Activated CD4-positive, alpha-beta T cell treated with anti-CD3 and anti-CD28 coated beads, Interleukin-10, Interleukin-2, amounts not matched to agents 100 ng/mL and 50 ng/mL, durations not matched to agents 16 hours and 8 hours (primary cell): ENCODE measurements around the gene CXCL12.

Experiments
- DNase-seq: peaks from one replicate; pipeline ENCODE4 v3.0.0-alpha.2; 2020

CXCL12 gene

GRCh38 chr10:44361109-44361508 is 23.8 kb downstream of the CXCL12 start:
- no peak for DNase-seq

- no peak for DNase-seq
Observed at GRCh38 chr10:44358080-44358771, 26.7 kb downstream of the CXCL12 start.

- DNase-seq, result no peak
Observed at GRCh38 chr10:44357023-44357540, 27.8 kb downstream of the CXCL12 start.

- no peak for DNase-seq
Observed at GRCh38 chr10:44356139-44357022, 28.5 kb downstream of the CXCL12 start.

- DNase-seq, result no peak
Observed at GRCh38 chr10:44355630-44356029, 29.3 kb downstream of the CXCL12 start.

GRCh38 chr10:44354771-44355170 is 30.1 kb downstream of the CXCL12 start:
- DNase-seq, result no peak

GRCh38 chr10:44353721-44354120 is 31.2 kb downstream of the CXCL12 start:
- no peak for DNase-seq

GRCh38 chr10:44353128-44353390 is 31.8 kb downstream of the CXCL12 start:
- DNase-seq, result no peak

GRCh38 chr10:44352316-44353127 is 32.4 kb downstream of the CXCL12 start:
- DNase-seq, result no peak

- DNase-seq, result no peak
Observed at GRCh38 chr10:44348496-44348895, 36.4 kb downstream of the CXCL12 start.

GRCh38 chr10:44347609-44348400 is 37.1 kb downstream of the CXCL12 start:
- DNase-seq, result no peak

- DNase-seq, result no peak
Observed at GRCh38 chr10:44344727-44345126, 40.2 kb downstream of the CXCL12 start.

- no peak for DNase-seq
Observed at GRCh38 chr10:44343843-44344242, 41.1 kb downstream of the CXCL12 start.

- DNase-seq, result no peak
Observed at GRCh38 chr10:44341886-44342285, 43.0 kb downstream of the CXCL12 start.

- DNase-seq, result no peak
Observed at GRCh38 chr10:44340557-44340956, 44.3 kb downstream of the CXCL12 start.

GRCh38 chr10:44339218-44339617 is 45.7 kb downstream of the CXCL12 start:
- DNase-seq, result no peak

GRCh38 chr10:44337081-44337480 is 47.8 kb downstream of the CXCL12 start:
- DNase-seq, result no peak

GRCh38 chr10:44335330-44336021 is 49.4 kb downstream of the CXCL12 start:
- no peak for DNase-seq

GRCh38 chr10:44334621-44335184 is 50.2 kb downstream of the CXCL12 start:
- no peak for DNase-seq

- no peak for DNase-seq
Observed at GRCh38 chr10:44334091-44334490, 50.8 kb downstream of the CXCL12 start.

GRCh38 chr10:44333511-44333910 is 51.4 kb downstream of the CXCL12 start:
- no peak for DNase-seq

GRCh38 chr10:44332465-44332864 is 52.4 kb downstream of the CXCL12 start:
- DNase-seq, result no peak
